ENCODE measurements around the gene KLF12. TPM values are rescaled to one million over a fixed set of nuclear protein-coding genes. Genes with fewer than 3 reads are reported as not detected.

KLF12 gene
- total RNA-seq, 1 experiment from 2014 or later: 7.8 TPM

- TF ChIP-seq ZBTB33 (IDR thresholded peaks at IDR 0.05; ENCODE audit: extremely low read depth, insufficient replicate concordance, low read length) (no peak), ELF1 (IDR thresholded peaks at IDR 0.05; ENCODE audit: borderline replicate concordance, low read depth) (no peak), MAX (IDR thresholded peaks at IDR 0.05) (no peak), POLR2AphosphoS5 (IDR thresholded peaks at IDR 0.05; ENCODE audit: low read depth, low read length) (no peak), ZFX (IDR thresholded peaks at IDR 0.05) (no peak), EGR1 (IDR thresholded peaks at IDR 0.05; ENCODE audit: low read depth) (no peak), EZH2phosphoT487 (IDR thresholded peaks at IDR 0.05; ENCODE audit: borderline replicate concordance) (no peak)
Measured at GRCh38 chr13:74173822-74174221, 39.6 kb upstream of the KLF12 start (continued).

- H3K27me3 ChIP-seq (ENCODE audit: insufficient read depth, low read length): no peaks in the 10 kb centered on the region
- ChIA-PET CTCF (no interaction called here), POLR2A (no interaction called here), RAD21 (ENCODE audit: low non-redundant PET in 1 of 2, low total read pairs in 2 of 2, uncharacterized antibody in 2 of 2, unreplicated experiment in 2 of 2) (no interaction called here)
- no peaks in the 10 kb centered on the region for H3K36me3 ChIP-seq (ENCODE audit: control insufficient read depth in 1 of 2, insufficient read depth in 2 of 2, low read length in 2 of 2)
- no peak for ATAC-seq
- DNase-seq (ENCODE audit: low read depth, low spot score): no peak
- H3K4me1 ChIP-seq (ENCODE audit: control insufficient read depth in 1 of 2, insufficient read depth in 2 of 2, low read length in 2 of 2): no peaks in the 10 kb centered on the region
- no peaks in the 10 kb centered on the region for H3K9me3 ChIP-seq (ENCODE audit: control insufficient read depth in 1 of 2, insufficient read depth in 1 of 2, low read depth in 1 of 2, low read length in 2 of 2)
- H3K4me3 ChIP-seq (replicated peaks in 1 of 2; ENCODE audit: low read depth in 1 of 2, low read length in 2 of 2): no peak overlapping the region
- no peaks in the 10 kb centered on the region for H4K20me1 ChIP-seq (ENCODE audit: insufficient read depth)
- no peak overlapping the region for H3K27ac ChIP-seq (ENCODE audit: low read depth, low read length)
- BruUV-seq (replicated peaks): no TSS peak
- no peak overlapping the region for H2AFZ ChIP-seq (ENCODE audit: low read depth, low read length, poor library complexity, severe bottlenecking)
- intact Hi-C loops (cut with micrococcal nuclease): no loop called here
- no peak overlapping the region for H3K4me2 ChIP-seq (ENCODE audit: low read length)
- no peaks in the 10 kb centered on the region for H3K9me2 ChIP-seq (ENCODE audit: insufficient read depth)
- TF ChIP-seq ZFX (IDR thresholded peaks at IDR 0.05) (no peak), ZBTB33 (IDR thresholded peaks at IDR 0.05; ENCODE audit: extremely low read depth, insufficient replicate concordance, low read length) (no peak), SIN3A (IDR thresholded peaks at IDR 0.05; ENCODE audit: low read depth) (no peak), POLR2AphosphoS5 (IDR thresholded peaks at IDR 0.05; ENCODE audit: low read depth, low read length) (no peak), SP1 (IDR thresholded peaks at IDR 0.05; ENCODE audit: low read depth) (no peak)
- no peak overlapping the region for H3K9ac ChIP-seq (ENCODE audit: low read length)
- no peaks in the 10 kb centered on the region for H3K79me2 ChIP-seq (ENCODE audit: insufficient read depth, low read length)
Measured at GRCh38 chr13:74171641-74172040, 37.4 kb upstream of the KLF12 start.

Measured in HCT116 (cell line).